Measurements from ENCODE around the gene SAMSN1. TPM values are rescaled to one million over a fixed set of nuclear protein-coding genes. Genes with fewer than 3 reads are reported as not detected.

Gene SAMSN1
- total and polyA plus RNA-seq, 2 of the 8 experiments (the other 6 are each of a cell fraction or from before 2014, with no cell fraction given) = 0.50 to 3.0 TPM

- no peak for TF ChIP-seq EZH2 (IDR thresholded peaks at IDR 0.05; ENCODE audit: low read depth, low read length, severe bottlenecking)
- TF ChIP-seq SIRT6 (IDR thresholded peaks at IDR 0.05; ENCODE audit: low read length) = no peak
Measured at GRCh38 chr21:14469641-14470040, 76.5 kb downstream of the SAMSN1 start (continued).

Data from H1 (cell line).